NB4 (cell line): ENCODE data around the gene LYSET.

Source experiments
- CTCF ChIP-seq: IDR thresholded peaks from one replicate; pipeline ENCODE4 v1.5.1; 2012; ENCODE audit warnings: low read depth, low read length
- POLR2A ChIP-seq: IDR thresholded peaks from 2 replicates; pipeline ENCODE4 v1.6.1; 2011; ENCODE audit warnings: mild to moderate bottlenecking; ENCODE audit not compliant: insufficient read length; ENCODE audit errors: extremely low read depth

GRCh38 chr14:93231129-93231979, 46.2 kb downstream of the LYSET start:
- no peak for TF ChIP-seq CTCF
- no peak for TF ChIP-seq POLR2A
